ENCODE results near the gene GABRA1. TPM values are rescaled to one million over a fixed set of nuclear protein-coding genes. Genes with fewer than 3 reads are reported as not detected.

The GABRA1 gene
- total RNA-seq, 2 donors from 2014 or later, result not detected

DNA sequence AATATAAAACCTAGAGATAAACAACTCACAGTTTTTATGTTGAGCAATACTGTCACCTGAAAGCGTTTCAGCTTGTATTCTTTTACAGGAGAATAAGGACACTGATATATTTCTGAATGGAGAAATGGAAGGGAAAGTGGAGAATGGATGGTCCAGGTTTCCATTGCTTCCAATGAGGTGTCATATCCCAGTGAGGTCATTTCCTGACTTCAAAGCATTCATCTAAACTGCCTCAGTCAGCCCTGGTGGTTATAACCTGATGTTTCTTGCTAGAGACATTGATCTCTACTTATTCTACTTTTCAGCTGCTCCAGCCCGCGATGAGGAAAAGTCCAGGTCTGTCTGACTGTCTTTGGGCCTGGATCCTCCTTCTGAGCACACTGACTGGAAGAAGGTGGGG, 2.6 kb downstream of the GABRA1 start:
- Histone ChIP-seq H3K4me3 (no peak overlapping the region), H3K9ac (ENCODE audit: low read depth in 2 of 2, low read length in 2 of 2) (no peak overlapping the region), H3K27me3 (peaks cover 10% of the 10 kb centered on the region), H3K36me3 (no peaks in the 10 kb centered on the region), H3K4me1 (no peaks in the 10 kb centered on the region), H3K9me3 (no peaks in the 10 kb centered on the region), H3K27ac (no peak overlapping the region)
- no peak for TF ChIP-seq CTCF (IDR thresholded peaks at IDR 0.05)
- no peak for DNase-seq
- intact Hi-C loops (cut with DNase I), result no loop called here

DNA sequence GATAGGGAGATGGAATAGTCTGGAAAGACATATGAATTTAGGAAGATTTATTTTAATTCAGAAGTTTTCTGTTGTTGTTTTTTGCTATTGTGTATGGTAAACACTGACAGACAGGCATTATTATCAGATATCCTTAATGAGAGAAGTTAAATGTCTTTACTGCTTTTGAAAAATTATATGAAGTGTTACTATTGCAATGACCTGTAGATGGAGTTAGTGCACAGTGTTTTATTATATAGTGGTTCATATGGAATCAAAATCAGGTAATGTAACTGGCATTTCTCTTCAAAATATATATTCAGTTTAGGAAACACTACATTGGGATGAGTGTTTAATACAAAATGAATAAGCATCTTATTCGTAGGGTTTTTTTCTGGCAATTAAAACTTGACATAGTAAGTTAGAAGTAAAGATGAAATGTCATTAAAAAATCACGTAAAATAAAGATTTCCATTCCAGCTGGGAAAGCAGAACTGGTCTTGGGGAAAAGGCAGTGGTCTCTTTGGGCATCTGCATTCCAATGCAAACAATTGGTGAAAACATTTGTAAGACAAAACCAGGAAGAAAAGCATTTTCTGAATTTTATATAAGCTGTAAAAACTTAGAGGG, 3.9 kb downstream of the GABRA1 start:
- H3K27me3 ChIP-seq, result peaks cover 10% of the 10 kb centered on the region
- TF ChIP-seq CTCF (IDR thresholded peaks at IDR 0.05), result no peak
- H3K9ac ChIP-seq (ENCODE audit: low read depth in 2 of 2, low read length in 2 of 2), result no peak overlapping the region
- H3K27ac ChIP-seq, result no peak overlapping the region
- intact Hi-C loops (cut with DNase I), result no loop called here
- no peak for DNase-seq
- H3K4me1 ChIP-seq, result no peaks in the 10 kb centered on the region
- H3K9me3 ChIP-seq, result no peaks in the 10 kb centered on the region
- no peaks in the 10 kb centered on the region for H3K36me3 ChIP-seq
- no peak overlapping the region for H3K4me3 ChIP-seq

DNA sequence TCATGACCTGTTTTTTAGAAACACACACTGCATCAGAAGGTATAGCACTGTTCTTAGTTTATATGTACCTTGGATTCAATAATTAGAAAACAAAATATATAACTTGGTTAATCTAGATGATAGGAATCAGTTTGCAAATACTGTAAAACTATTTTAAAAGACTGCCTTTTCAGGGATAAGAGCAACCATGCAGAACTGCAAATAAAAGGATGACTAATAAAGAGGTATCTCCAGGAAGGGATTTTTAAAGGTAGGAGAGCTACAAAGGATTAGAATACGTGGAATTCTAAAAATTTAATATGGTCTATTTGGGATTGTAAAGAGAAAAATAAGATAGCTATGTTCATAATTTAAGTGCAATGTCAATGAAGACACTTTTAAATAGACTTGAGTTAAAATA, 9.4 kb downstream of the GABRA1 start:
- no peaks in the 10 kb centered on the region for H3K27me3 ChIP-seq
- no peak for DNase-seq
- no peak for TF ChIP-seq CTCF (IDR thresholded peaks at IDR 0.05)
- H3K9ac ChIP-seq (ENCODE audit: low read depth in 2 of 2, low read length in 2 of 2), result no peak overlapping the region
- intact Hi-C loops (cut with DNase I), result no loop called here
- H3K9me3 ChIP-seq, result no peaks in the 10 kb centered on the region
- no peak overlapping the region for H3K4me3 ChIP-seq
- H3K27ac ChIP-seq, result no peak overlapping the region
- H3K36me3 ChIP-seq, result no peaks in the 10 kb centered on the region
- no peaks in the 10 kb centered on the region for H3K4me1 ChIP-seq

DNA sequence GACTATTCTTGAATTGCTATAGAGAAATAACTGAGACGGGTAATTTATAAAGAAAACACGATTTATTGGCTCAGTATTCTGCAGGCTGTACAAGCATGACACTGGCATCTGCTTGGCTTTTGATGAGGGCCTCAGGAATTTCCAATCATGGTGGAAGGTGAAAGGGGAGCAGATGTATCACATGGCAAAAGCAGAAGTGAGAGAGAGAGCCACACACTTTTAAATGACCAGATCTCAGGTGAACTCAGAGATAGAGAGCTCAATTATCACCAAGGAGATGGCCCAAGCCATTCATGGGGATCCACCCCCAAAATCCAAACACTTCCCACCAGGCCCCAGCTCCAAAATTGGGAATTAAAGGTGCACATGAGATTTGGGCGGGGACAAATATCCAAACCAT, 15.3 kb downstream of the GABRA1 start:
- no peak overlapping the region for H3K4me3 ChIP-seq
- no peaks in the 10 kb centered on the region for H3K36me3 ChIP-seq
- intact Hi-C loops (cut with DNase I), result no loop called here
- no peak overlapping the region for H3K27ac ChIP-seq
- H3K9ac ChIP-seq (ENCODE audit: low read depth in 2 of 2, low read length in 2 of 2), result no peak overlapping the region
- no peak for DNase-seq
- H3K4me1 ChIP-seq, result no peaks in the 10 kb centered on the region
- no peaks in the 10 kb centered on the region for H3K9me3 ChIP-seq
- no peak for TF ChIP-seq CTCF (IDR thresholded peaks at IDR 0.05)
- no peaks in the 10 kb centered on the region for H3K27me3 ChIP-seq

DNA sequence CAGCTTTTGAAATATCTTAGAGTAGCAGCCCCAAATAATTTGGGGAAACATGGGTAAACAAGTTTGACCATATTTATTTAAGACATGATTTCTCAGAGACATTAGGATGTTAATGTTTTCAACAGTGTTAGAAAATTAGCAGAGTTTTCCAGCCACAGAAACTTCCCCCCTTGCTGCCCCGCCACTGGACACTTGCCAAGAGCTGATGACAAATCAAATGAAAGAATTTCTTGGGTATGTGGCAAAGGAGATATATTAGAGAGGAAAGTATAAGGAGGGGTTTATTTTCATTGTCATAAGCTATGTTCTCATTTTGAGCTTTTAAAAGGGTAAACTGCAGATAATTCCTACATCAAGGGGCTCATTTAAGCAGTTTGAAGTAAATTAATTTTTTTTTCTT, 15.9 kb downstream of the GABRA1 start:
- Histone ChIP-seq H3K27me3 (no peaks in the 10 kb centered on the region), H3K4me3 (no peak overlapping the region), H3K27ac (no peak overlapping the region), H3K9ac (ENCODE audit: low read depth in 2 of 2, low read length in 2 of 2) (no peak overlapping the region), H3K9me3 (no peaks in the 10 kb centered on the region), H3K36me3 (no peaks in the 10 kb centered on the region), H3K4me1 (no peaks in the 10 kb centered on the region)
- intact Hi-C loops (cut with DNase I), result no loop called here
- DNase-seq, result no peak
- no peak for TF ChIP-seq CTCF (IDR thresholded peaks at IDR 0.05)

All from colonic mucosa (tissue), 4 donors.